PC-3 (cell line): ENCODE data around the gene MYO5A. TPM values are rescaled to one million over a fixed set of nuclear protein-coding genes. Genes with fewer than 3 reads are reported as not detected.

ENCODE experiments used
- ATAC-seq: fragments of 200-7000 bp; cut with Tn5 transposase; 2 replicates; pipeline ENCODE4 v1.9.1; 2020; ENCODE audit warnings: mild to moderate bottlenecking, moderate library complexity
- BruUV-seq: library from RNA; stranded (reverse); fragments of 400-500 nt; replicated peaks from 2 replicates; lab custom pipeline; 2021; lab: Mats Ljungman, UMichigan
- CTCF ChIA-PET: fragments of 300-600 bp; sonication (Branson Sonifier 250); formaldehyde crosslinking; loops from one replicate; lab custom pipeline; 2022; ENCODE audit warnings: antibody characterized with exemption; lab: Charles Lee
- POLR2A ChIA-PET: fragments of 300-600 bp; sonication (Branson Sonifier 250); formaldehyde crosslinking; loops from one replicate; lab custom pipeline; 2022; ENCODE audit warnings: antibody characterized with exemption; ENCODE audit not compliant: unreplicated experiment; lab: Charles Lee
- DNase-seq: peaks from one replicate; pipeline ENCODE4 v3.0.0-alpha.2; 2015
- H2AFZ ChIP-seq: fragments of 300-600 bp; sonication (generic); 2 replicates; pipeline ENCODE4 v1.6.0; 2016; ENCODE audit warnings: antibody characterized with exemption, low read length
- H3F3A ChIP-seq: fragments of 300-600 bp; sonication (generic); one replicate; pipeline ENCODE4 v1.6.0; 2017; ENCODE audit warnings: antibody characterized with exemption, low read length, control low read depth, mild to moderate bottlenecking; ENCODE audit not compliant: unreplicated experiment
- H3K27ac ChIP-seq: fragments of 300-600 bp; sonication (generic); 2 replicates; pipeline ENCODE4 v1.5.1; 2016; ENCODE audit warnings: mild to moderate bottlenecking, low read length
- H3K27me3 ChIP-seq: fragments of 300-600 bp; sonication (generic); 2 replicates; pipeline ENCODE4 v1.6.1; 2016; ENCODE audit warnings: low read length, mixed read lengths
- H3K36me3 ChIP-seq: fragments of 300-600 bp; sonication (generic); 2 replicates; pipeline ENCODE4 v1.6.1; 2016; ENCODE audit warnings: low read depth, mixed run types, low read length, mixed read lengths
- H3K4me1 ChIP-seq: fragments of 300-600 bp; sonication (generic); 2 replicates; pipeline ENCODE4 v1.5.1; 2016; ENCODE audit warnings: low read length; ENCODE audit not compliant: insufficient read depth
- H3K4me2 ChIP-seq: fragments of 300-600 bp; sonication (generic); 2 replicates; pipeline ENCODE4 v1.6.0; 2016; ENCODE audit warnings: low read length
- H3K4me3 ChIP-seq: fragments of 300-600 bp; sonication (generic); 2 replicates; pipeline ENCODE4 v1.5.1; 2016; ENCODE audit warnings: mild to moderate bottlenecking, low read length, mixed read lengths
- H3K79me2 ChIP-seq: fragments of 300-600 bp; sonication (generic); 2 replicates; pipeline ENCODE4 v1.6.1; 2017; ENCODE audit warnings: low read length, mixed read lengths
- H3K9ac ChIP-seq: fragments of 300-600 bp; sonication (generic); 2 replicates; pipeline ENCODE4 v1.6.0; 2016; ENCODE audit warnings: mild to moderate bottlenecking, low read length
- H3K9me2 ChIP-seq: fragments of 300-600 bp; sonication (generic); replicated peaks from 2 replicates; pipeline ENCODE4 v1.6.1; 2016; ENCODE audit warnings: mixed run types, low read length, mixed read lengths
- H3K9me3 ChIP-seq: fragments of 300-600 bp; sonication (generic); 2 replicates; pipeline ENCODE4 v1.6.1; 2016; ENCODE audit warnings: low read length, mixed read lengths
- H4K20me1 ChIP-seq: fragments of 300-600 bp; sonication (generic); 2 replicates; pipeline ENCODE4 v1.6.1; 2016; ENCODE audit warnings: low read length, mixed read lengths
- EZH2 ChIP-seq: fragments of 300-600 bp; sonication (generic); IDR thresholded peaks from one replicate; pipeline ENCODE4 v1.6.1; 2017; ENCODE audit warnings: antibody characterized with exemption, mild to moderate bottlenecking, low read length; ENCODE audit not compliant: unreplicated experiment
- EZH2phosphoT487 ChIP-seq: fragments of 300-600 bp; sonication (generic); IDR thresholded peaks from 2 replicates; pipeline ENCODE4 v1.6.1; 2018; ENCODE audit warnings: mild to moderate bottlenecking, antibody characterized with exemption, low read length, borderline replicate concordance
- intact Hi-C: fragments of 100-400 bp; cut with micrococcal nuclease; formaldehyde crosslinking; loops from 2 replicates; pipeline ENCODE4 v1.9.0; 2023
- total RNA-seq: library from RNA; depleted of rRNA; stranded (reverse); fragments of >200 nt; gene quantifications from 2 replicates; pipeline ENCODE4 v1.2.3, GENCODE V29; 2014
- TF ChIP-seq, protein P1 (sequence below): fragments of 300-600 bp; sonication (generic); conservative IDR thresholded peaks from 2 replicates; pipeline ENCODE4 v1.5.1; 2017; ENCODE audit warnings: antibody characterized with exemption, low read depth, mild to moderate bottlenecking, low read length

Gene MYO5A
- total RNA-seq, 1 experiment from 2014 or later, result 42.1 TPM

- intact Hi-C loops, result loop anchor here (2.0 to 5.0 kb wide), 2 partner anchors 199 to 267 kb away; no protein-coding TSS in a partner anchor
- Histone ChIP-seq H3F3A (no peaks in the 10 kb centered on the region), H3K4me3 (peak overlapping the region; percentile 77), H3K79me2 (peaks cover 38% of the 10 kb centered on the region), H4K20me1 (peaks cover 7% of the 10 kb centered on the region; the same call in 1 of the 2 replicates), H3K27me3 (no peaks in the 10 kb centered on the region), H3K27ac (peak overlapping the region; percentile 46; the same call in 1 of the 2 replicates), H2AFZ (peak overlapping the region; percentile 94), H3K9me2 (no peaks in the 10 kb centered on the region), H3K4me1 (peaks cover 11% of the 10 kb centered on the region), H3K9ac (peak overlapping the region; percentile 76), H3K4me2 (peak overlapping the region; percentile 99), H3K9me3 (no peaks in the 10 kb centered on the region), H3K36me3 (no peaks in the 10 kb centered on the region)
- no TSS peak for BruUV-seq
- ATAC-seq, result peak; percentile 45; the same call in 1 of the 2 replicates
- no peak for TF ChIP-seq EZH2phosphoT487
- TF ChIP-seq, protein P1, sequence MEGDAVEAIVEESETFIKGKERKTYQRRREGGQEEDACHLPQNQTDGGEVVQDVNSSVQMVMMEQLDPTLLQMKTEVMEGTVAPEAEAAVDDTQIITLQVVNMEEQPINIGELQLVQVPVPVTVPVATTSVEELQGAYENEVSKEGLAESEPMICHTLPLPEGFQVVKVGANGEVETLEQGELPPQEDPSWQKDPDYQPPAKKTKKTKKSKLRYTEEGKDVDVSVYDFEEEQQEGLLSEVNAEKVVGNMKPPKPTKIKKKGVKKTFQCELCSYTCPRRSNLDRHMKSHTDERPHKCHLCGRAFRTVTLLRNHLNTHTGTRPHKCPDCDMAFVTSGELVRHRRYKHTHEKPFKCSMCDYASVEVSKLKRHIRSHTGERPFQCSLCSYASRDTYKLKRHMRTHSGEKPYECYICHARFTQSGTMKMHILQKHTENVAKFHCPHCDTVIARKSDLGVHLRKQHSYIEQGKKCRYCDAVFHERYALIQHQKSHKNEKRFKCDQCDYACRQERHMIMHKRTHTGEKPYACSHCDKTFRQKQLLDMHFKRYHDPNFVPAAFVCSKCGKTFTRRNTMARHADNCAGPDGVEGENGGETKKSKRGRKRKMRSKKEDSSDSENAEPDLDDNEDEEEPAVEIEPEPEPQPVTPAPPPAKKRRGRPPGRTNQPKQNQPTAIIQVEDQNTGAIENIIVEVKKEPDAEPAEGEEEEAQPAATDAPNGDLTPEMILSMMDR, result no peak
- TF ChIP-seq EZH2, result no peak
- ChIA-PET CTCF (no interaction called here), POLR2A (no interaction called here)
- DNase-seq, result no peak
These were observed 753 bp upstream of the MYO5A start for GRCh38 chr15:52529341-52529924.

- peak overlapping the region; percentile 81 for H2AFZ ChIP-seq
- TF ChIP-seq EZH2phosphoT487, result no peak
- TF ChIP-seq, protein P1, result no peak
- no peak for TF ChIP-seq EZH2
- intact Hi-C loops, result loop anchor here (2.0 to 5.0 kb wide), 2 partner anchors 197 to 266 kb away; no protein-coding TSS in a partner anchor
- DNase-seq, result peak; percentile 34
- CTCF ChIA-PET, result interaction anchor here (0.7 kb wide), 1 partner anchor 7 kb away, joined by 5 read pairs; no protein-coding TSS in a partner anchor
- H3F3A ChIP-seq, result no peaks in the 10 kb centered on the region
- peak overlapping the region; percentile 98 for H3K4me2 ChIP-seq
- no peaks in the 10 kb centered on the region for H3K9me2 ChIP-seq
- peak; percentile 18 for ATAC-seq
- BruUV-seq, result no TSS peak
- POLR2A ChIA-PET, result interaction anchor here (0.5 kb wide), 1 partner anchor 164 kb away, joined by 3 read pairs; no protein-coding TSS in a partner anchor
- peaks cover 49% of the 10 kb centered on the region for H3K79me2 ChIP-seq
- peaks cover 20% of the 10 kb centered on the region for H3K4me1 ChIP-seq
- H3K9ac ChIP-seq, result peak overlapping the region; percentile 90
- H4K20me1 ChIP-seq, result peaks cover 7% of the 10 kb centered on the region; the same call in 1 of the 2 replicates
- H3K9me3 ChIP-seq, result no peaks in the 10 kb centered on the region
- peak overlapping the region; percentile 61 for H3K27ac ChIP-seq
- H3K36me3 ChIP-seq, result no peaks in the 10 kb centered on the region
- peak overlapping the region; percentile 97 for H3K4me3 ChIP-seq
- H3K27me3 ChIP-seq, result no peaks in the 10 kb centered on the region
These were observed 643 bp downstream of the MYO5A start for GRCh38 chr15:52527911-52528563.
